Hematopoietic multipotent progenitor cell treated with erythropoietin and hydrocortisone succinate and interleukin-3 and kit ligand, for 17 days (in vitro differentiated cells): ENCODE measurements around the gene PLGLB2.
"Not testable (repeated sequence)": the region's sequence is repeated elsewhere in the genome, so short reads cannot be mapped to it uniquely, and the experiment has no call there.

Experiments
- DNase-seq: peaks from one replicate; pipeline ENCODE4 v3.0.0-alpha.2; 2015; ENCODE audit warnings: low spot score

Gene PLGLB2

DNA sequence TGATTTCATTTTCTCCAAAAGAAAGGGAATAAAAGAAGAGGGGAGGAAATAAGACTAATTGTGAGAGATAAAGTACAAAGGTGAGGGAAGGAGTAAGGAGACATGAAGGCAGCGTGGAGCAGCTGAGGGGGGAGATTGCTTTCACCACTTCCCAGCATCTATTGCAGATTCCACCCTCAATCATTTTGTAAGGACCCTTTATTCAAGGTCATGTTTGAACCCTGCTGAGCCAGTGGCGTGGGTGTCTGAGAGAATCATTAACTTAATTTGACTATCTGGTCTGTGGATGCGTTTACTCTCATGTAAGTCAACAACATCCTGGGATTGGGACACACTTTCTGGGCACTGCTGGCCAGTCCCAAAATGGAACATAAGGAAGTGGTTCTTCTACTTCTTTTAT, at the start of gene PLGLB2:
PLGLB2 (plus strand) TSS at position 297 of the 400 bp plus-strand sequence; CDS start at position 364, 67 bp downstream.
- DNase-seq: not testable (repeated sequence)

DNA sequence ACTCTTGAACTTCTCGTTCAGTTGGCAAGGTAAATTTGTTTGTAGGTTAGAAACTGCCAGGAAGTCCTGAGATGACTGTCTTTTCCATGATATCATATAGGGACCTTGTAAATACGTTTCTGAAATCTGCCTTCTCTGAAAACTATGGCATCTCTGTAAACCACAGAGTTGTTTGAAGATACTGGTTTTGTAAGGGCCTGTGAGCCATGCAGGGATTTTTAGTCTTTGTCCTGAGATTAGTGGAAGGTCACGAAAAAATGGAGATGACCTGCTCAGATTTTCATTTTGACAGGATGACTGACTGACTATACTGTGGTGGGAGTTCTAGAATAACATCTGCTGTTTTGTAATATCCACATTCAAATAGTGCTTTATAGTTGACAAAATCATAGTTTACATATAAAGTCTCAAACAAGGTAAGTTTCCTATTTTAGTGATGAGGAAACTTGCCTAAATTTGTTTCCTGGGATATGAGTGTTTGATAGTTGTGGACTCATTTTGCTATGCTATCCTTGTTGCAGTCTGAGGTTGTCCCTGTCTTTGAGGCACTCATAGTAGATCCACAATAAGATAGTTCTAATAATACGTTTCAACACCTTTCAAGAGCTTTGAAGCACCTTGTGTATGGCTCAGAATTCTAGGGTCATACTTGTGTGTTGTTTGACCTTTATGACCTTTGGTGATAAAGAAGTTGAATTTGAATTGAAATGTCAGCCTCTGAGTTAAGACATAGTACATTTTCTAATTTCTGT, 43.1 kb upstream of the PLGLB2 start:
- DNase-seq: not testable (repeated sequence)

DNA sequence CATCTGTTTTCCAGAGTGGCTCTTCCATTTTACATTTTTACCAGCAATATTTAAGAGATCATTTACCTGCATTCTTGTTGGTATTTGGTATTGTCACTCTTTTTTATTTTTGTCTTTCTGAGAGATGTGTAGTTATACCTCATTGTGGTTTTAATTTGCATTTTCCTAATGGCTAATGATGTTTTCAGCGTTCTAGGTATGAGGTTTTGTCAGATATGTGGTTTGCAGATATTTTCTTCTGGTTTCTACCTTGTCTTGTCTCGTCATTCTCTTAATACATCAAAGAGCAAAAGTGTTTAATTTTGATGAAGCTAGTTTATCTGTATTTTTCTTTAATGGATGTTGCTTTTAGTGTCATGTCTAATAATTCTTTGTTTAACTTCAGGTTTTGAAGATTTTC, 39.5 kb upstream of the PLGLB2 start:
- DNase-seq: not testable (repeated sequence)

DNA sequence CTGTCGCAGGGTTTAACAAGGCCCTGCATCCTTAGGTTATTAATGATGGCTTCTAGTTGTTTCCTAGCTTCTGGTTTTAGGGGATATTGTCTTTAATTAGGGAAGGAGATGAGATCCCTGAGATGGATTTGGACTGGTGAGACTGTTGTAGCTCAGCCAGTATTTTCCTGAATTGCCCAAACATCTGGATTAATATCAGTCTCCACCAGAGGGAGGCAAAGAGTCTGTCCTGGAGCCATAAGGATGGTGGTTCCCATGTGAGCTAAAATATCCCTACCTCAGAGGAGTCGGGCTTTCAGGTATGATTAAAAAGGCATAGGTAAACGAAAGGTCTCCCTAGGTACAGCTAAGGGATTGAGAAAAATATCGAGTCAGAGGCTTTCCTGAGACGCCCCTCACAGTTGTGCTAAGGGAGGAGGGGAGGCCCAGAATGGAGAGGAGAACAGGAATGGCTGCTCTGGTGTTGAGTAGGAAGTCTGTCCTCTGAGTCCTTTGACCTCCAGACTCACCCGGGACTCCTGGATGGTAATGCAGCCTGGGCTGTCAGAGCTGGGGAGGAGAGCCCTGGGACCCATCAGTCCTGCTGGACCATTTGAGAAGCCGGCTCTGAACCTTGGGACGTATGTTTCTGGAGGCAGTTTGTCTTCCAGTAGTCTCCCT, 19.8 kb upstream of the PLGLB2 start:
- not testable (repeated sequence) for DNase-seq

DNA sequence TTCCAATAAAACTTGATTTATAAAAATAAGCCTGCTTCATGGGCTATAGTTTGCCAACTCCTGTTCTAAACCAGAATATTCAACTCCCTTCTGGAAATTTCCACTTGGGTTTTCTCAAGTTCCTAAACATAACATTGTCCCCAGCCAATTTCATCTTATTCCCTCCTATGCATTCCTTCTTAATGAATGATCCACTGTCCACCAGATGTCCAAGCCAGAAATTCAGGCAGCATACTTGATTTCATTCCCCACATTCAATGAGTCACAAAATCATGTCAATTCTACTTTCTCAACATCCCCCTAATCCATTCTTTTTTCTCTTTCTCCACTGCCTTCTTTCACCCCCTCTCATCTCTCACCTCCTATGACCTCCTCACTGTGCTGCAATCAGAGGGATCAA, 7.0 kb upstream of the PLGLB2 start:
- not testable (repeated sequence) for DNase-seq

DNA sequence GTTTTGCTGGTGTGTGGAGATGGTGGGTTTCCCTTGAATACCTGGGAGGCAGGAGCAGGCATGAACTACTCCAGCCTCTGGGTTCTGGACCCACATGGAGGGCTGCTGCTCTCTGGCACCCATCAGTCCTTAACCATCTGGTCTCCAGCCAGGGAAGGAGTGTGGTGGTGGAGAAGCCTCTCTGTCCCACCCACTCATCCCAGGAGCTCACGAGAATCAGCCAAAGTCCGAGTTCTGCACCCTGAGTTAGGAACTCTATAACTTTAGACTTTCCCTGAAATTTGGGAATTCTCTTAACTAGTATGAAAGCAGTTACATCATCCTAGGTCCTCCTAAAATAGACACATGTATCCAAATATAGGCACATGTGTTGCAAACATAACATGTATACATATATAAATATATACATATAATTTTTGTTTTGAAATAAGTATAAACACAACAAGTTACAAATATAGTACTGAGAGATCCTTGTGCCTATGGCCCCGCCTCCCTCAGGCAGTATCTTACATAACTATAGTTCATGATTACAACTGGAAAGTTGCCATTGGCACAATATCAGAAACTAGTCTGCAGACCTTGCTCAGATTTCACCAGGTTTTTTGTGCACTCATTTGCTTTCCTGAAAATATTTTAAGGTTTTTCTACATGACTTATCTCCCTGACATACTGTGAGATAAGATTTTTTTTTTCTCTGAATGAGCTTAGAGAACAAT, 5.3 kb upstream of the PLGLB2 start:
- DNase-seq: not testable (repeated sequence)

DNA sequence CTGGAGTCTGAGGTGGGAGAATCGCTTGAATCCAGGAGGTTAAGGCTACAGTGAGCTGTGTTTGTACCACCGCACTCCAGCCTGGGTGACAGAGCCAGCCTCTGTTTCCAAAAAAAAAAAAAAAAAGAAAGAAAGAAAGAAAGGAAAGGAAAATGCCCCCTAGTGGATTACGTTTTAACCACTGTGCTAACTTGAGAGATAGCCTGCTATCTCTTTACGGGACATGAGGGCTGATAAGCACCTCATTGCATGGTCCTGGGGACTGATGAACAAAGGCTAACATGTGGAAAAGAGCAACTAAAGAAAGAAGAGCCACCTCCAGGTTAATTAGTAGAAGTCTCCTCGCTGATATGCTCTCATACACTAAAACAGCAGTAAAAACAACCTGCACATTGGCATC, 4.2 kb upstream of the PLGLB2 start:
- DNase-seq: not testable (repeated sequence)

DNA sequence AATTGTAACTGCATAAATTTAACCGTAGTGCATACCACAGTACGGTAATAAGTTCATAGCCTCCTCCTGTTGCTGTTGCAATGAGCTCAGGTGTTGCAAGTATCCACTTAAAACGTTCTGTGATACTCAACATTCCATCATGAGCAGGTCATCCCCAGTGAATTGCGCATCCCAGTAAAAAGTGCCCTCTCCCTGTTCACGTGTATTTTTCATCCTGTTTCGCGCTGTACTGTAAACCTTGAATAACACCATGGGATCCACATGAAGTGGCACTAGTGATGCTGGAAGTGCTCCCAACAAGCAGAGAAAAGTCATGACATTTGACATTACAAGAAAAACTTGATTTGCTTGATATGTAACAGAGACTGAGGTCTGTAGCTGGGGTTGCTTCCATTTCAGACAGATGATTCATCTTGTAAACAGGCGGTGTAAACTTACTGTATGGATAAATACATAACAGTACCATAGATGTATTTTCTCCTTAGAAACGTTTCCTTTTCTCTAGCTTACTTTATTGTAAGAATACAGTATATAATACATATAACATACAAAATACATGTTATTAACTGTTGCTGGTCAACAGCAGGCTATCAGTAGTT, 2.4 kb upstream of the PLGLB2 start:
- DNase-seq: not testable (repeated sequence)

DNA sequence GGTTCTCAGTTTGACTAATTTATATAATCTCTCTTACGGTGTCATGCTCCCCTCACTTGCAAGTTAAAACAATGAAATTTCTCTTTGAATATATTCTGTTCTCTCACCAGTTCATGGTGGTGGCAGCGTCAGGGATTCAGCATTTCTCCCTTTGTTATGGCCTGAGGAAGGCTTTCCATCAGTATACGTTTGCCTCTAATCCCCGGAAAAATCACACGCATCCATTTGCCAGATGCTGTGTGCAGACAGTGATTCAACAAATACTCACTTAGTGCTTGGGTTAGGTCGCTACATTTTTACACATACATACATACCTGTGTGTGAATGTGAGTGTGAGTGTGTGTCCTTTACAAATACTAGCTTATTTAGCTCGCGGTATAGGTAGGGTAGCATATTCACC, 637 bp downstream of the PLGLB2 start:
- not testable (repeated sequence) for DNase-seq

DNA sequence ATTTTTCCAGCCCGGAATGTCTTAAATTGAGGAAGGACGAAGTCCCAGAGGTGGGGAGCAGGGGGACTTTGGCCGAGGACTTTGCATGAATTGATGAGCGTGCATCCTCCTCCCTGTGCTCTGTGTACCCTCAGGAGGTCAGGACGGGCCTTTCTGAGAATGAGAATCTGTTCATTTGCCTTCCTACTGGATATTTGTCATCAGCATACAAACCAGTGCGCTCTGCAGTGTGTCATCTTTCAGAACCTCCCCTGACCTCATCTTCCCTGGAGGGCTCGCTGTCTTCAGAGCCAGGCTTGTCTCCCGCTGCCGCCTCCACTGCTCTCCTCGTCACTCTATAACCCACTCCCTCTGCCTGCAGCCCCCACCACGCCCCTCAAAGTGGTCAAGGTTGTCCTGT, 2.7 kb downstream of the PLGLB2 start:
- not testable (repeated sequence) for DNase-seq

DNA sequence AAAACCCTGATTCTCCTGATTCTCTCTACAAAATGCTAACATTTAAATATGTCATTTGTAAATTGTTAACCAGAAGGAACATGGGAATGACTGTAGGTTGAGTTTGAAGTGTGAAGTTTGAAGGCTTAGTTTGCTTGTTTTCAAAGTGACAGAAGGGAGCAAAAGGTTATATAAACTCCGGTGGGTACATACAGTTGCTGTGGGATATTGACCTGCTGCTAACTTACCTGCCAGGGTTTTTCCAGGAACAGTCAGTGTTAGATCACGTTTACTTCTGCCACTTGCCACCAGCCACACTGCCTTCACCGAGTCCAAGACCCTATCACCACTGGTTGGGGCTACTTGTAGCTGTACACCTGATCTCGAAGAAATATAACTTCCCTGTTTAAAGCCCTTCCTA, 6.9 kb downstream of the PLGLB2 start:
- DNase-seq: not testable (repeated sequence)
